Hematopoietic multipotent progenitor cell treated with erythropoietin and hydrocortisone succinate and interleukin-3 and kit ligand, for 8 days (in vitro differentiated cells): Measurements from ENCODE around the gene SUCNR1.
A peak's percentile ranks its signal among the peaks of the same experiment; 100 is the strongest.
"Not testable (repeated sequence)": the region's sequence is repeated elsewhere in the genome, so short reads cannot be mapped to it uniquely, and the experiment has no call there.

Source experiments
- DNase-seq: peaks from one replicate; pipeline ENCODE4 v3.0.0-alpha.2; 2015

SUCNR1 gene

GRCh38 chr3:151874079-151874478 is 636 bp downstream of the SUCNR1 start:
- not testable (repeated sequence) for DNase-seq

- DNase-seq: peak; percentile 69
Measured at GRCh38 chr3:151875759-151876158, 2.3 kb downstream of the SUCNR1 start.

- peak; percentile 79 for DNase-seq
Measured at GRCh38 chr3:151877269-151877668, 3.8 kb downstream of the SUCNR1 start.

- no peak for DNase-seq
Measured at GRCh38 chr3:151878465-151878864, 5.0 kb downstream of the SUCNR1 start.

GRCh38 chr3:151879037-151879436 is 5.6 kb downstream of the SUCNR1 start:
- DNase-seq: no peak

- DNase-seq: no peak
Measured at GRCh38 chr3:151879679-151880415, 6.4 kb downstream of the SUCNR1 start.

- no peak for DNase-seq
Measured at GRCh38 chr3:151880416-151880690, 6.9 kb downstream of the SUCNR1 start.

GRCh38 chr3:151881137-151881536 is 7.7 kb downstream of the SUCNR1 start:
- DNase-seq: no peak

- peak; percentile 82 for DNase-seq
Measured at GRCh38 chr3:151885397-151885796, 12.0 kb downstream of the SUCNR1 start.

- DNase-seq: not testable (repeated sequence)
Measured at GRCh38 chr3:151887450-151888211, 14.2 kb downstream of the SUCNR1 start.

- peak; percentile 22 for DNase-seq
Measured at GRCh38 chr3:151890721-151891141, 17.3 kb downstream of the SUCNR1 start.

GRCh38 chr3:151891721-151892120 is 18.3 kb downstream of the SUCNR1 start:
- DNase-seq: no peak

GRCh38 chr3:151894219-151894618 is 20.8 kb downstream of the SUCNR1 start:
- DNase-seq: no peak

- DNase-seq: no peak
Measured at GRCh38 chr3:151895478-151896241, 22.2 kb downstream of the SUCNR1 start.

GRCh38 chr3:151896246-151897012 is 23.0 kb downstream of the SUCNR1 start:
- peak; percentile 27 for DNase-seq

GRCh38 chr3:151898121-151898520 is 24.7 kb downstream of the SUCNR1 start:
- DNase-seq: not testable (repeated sequence)

GRCh38 chr3:151898564-151899261 is 25.3 kb downstream of the SUCNR1 start:
- DNase-seq: not testable (repeated sequence)

GRCh38 chr3:151899996-151900395 is 26.6 kb downstream of the SUCNR1 start:
- DNase-seq: no peak

GRCh38 chr3:151900460-151900859 is 27.0 kb downstream of the SUCNR1 start:
- no peak for DNase-seq

- no peak for DNase-seq
Measured at GRCh38 chr3:151900884-151901643, 27.6 kb downstream of the SUCNR1 start.

- DNase-seq: no peak
Measured at GRCh38 chr3:151901644-151902285, 28.3 kb downstream of the SUCNR1 start.
